Hematopoietic multipotent progenitor cell treated with erythropoietin and hydrocortisone succinate and interleukin-3 and kit ligand, for 6 days (in vitro differentiated cells): ENCODE data around the gene CCDC88C.
"Not testable (repeated sequence)": the region's sequence is repeated elsewhere in the genome, so short reads cannot be mapped to it uniquely, and the experiment has no call there.

ENCODE experiments used
- DNase-seq: peaks from one replicate; pipeline ENCODE4 v3.0.0-alpha.2; 2015

Gene CCDC88C

GRCh38 chr14:91263329-91263728 lies 154.3 kb downstream of the CCDC88C start:
- DNase-seq = no peak

- DNase-seq = no peak
Observed at GRCh38 chr14:91261986-91262549, 155.6 kb downstream of the CCDC88C start.

GRCh38 chr14:91261115-91261514 lies 156.5 kb downstream of the CCDC88C start:
- no peak for DNase-seq

GRCh38 chr14:91258876-91259275 lies 158.7 kb downstream of the CCDC88C start:
- DNase-seq = no peak

GRCh38 chr14:91258011-91258618 lies 159.5 kb downstream of the CCDC88C start:
- no peak for DNase-seq

- no peak for DNase-seq
Observed at GRCh38 chr14:91257328-91258010, 160.2 kb downstream of the CCDC88C start.

- no peak for DNase-seq
Observed at GRCh38 chr14:91256661-91257060, 161.0 kb downstream of the CCDC88C start.

- DNase-seq = no peak
Observed at GRCh38 chr14:91255026-91255695, 162.5 kb downstream of the CCDC88C start.

- no peak for DNase-seq
Observed at GRCh38 chr14:91254461-91254860, 163.2 kb downstream of the CCDC88C start.

GRCh38 chr14:91253795-91254323 lies 163.8 kb downstream of the CCDC88C start:
- DNase-seq = no peak

GRCh38 chr14:91252871-91253794 lies 164.5 kb downstream of the CCDC88C start:
- peak; percentile 49 for DNase-seq

- DNase-seq = no peak
Observed at GRCh38 chr14:91250912-91251311, 166.7 kb downstream of the CCDC88C start.

GRCh38 chr14:91249841-91250616 lies 167.6 kb downstream of the CCDC88C start:
- DNase-seq = peak; percentile 54

- DNase-seq = no peak
Observed at GRCh38 chr14:91246051-91246852, 171.4 kb downstream of the CCDC88C start.

- DNase-seq = not testable (repeated sequence)
Observed at GRCh38 chr14:91245616-91246015, 172.0 kb downstream of the CCDC88C start.

GRCh38 chr14:91245029-91245428 lies 172.6 kb downstream of the CCDC88C start:
- DNase-seq = no peak

GRCh38 chr14:91244501-91244901 lies 173.1 kb downstream of the CCDC88C start, which contains the start of gene GPR68:
TSS of gene GPR68 (minus strand) at chr14:91244704. CDS start at chr14:91235050, 9,654 bp downstream.
- DNase-seq = no peak

GRCh38 chr14:91243074-91243471 lies 174.5 kb downstream of the CCDC88C start:
- no peak for DNase-seq

- no peak for DNase-seq
Observed at GRCh38 chr14:91242635-91243034, 175.0 kb downstream of the CCDC88C start.

GRCh38 chr14:91241863-91242262 lies 175.8 kb downstream of the CCDC88C start:
- DNase-seq = peak; percentile 39

GRCh38 chr14:91238661-91239060 lies 179.0 kb downstream of the CCDC88C start:
- no peak for DNase-seq
